GM18520 (cell line): ENCODE measurements around the gene HMGCS2.

Source experiments
- ATAC-seq: cut with Tn5 transposase; IDR thresholded peaks from one replicate; pipeline ENCODE4 v1.9.1; 2021; ENCODE audit not compliant: unreplicated experiment

HMGCS2 gene

DNA sequence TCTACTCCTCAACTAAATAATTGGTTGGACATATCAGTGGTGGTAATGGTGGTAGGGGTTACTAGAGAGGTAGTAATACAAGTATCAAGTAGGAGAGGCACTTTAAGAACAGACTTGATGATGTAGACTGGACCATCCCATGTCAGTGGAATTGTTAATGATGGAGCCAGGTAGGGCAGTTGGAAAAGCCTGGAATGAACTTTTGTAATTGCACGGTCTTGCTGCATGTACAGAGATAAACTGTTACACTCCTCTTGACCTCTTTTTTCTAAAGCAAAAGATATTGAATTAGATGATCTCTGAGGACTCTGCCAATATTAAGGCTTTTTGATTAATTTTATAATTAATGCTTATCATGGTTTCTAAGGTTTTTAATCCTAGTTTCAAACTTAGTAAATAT lies 5.8 kb downstream of the HMGCS2 start:
- no peak for ATAC-seq

- no peak for ATAC-seq
These were observed 6.3 kb downstream of the HMGCS2 start for GRCh38 chr1:119762409-119762808.

- ATAC-seq: no peak
These were observed 10.1 kb downstream of the HMGCS2 start for GRCh38 chr1:119758584-119758983.

DNA sequence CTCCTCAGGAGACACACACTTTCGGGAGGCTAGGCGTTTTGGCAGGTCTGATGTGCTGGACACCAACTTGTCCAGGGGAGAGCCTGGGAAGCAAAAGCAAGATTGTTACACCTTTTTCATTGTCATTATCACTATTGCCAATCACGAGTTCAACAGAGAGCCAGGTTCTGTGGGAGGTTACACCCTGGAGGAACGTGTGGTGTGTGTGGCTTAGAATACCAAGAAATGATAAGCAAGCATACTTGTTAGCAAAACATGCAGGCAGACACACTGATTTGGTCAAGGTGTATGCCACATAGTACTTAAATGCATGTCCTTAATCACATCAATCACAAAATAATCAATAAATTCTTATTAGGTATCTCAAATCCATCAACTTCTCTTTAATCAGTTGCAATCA lies 16.1 kb downstream of the HMGCS2 start:
- ATAC-seq: no peak

GRCh38 chr1:119748040-119748439 lies 20.7 kb downstream of the HMGCS2 start:
- ATAC-seq: no peak

DNA sequence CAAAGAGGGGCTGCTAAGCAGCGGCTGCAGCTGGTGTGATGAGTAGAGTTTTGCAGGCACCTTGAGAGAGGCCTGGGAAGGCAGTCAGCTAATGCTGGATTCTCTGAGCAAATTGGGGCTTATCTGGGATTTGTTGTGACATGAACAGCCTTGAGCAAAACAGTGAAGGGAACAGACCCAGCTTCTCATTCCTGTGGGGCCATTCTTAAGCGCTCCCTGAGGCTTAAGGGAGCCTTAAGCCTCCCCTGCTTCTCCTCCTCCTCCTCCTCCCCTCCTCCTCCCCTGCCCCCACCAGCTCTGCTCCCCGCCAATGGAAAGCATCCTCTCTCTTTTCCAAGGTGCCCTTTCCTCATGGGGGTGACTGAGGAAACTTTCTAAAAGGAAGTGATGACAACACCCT lies 21.3 kb downstream of the HMGCS2 start:
- ATAC-seq: no peak

- no peak for ATAC-seq
These were observed 23.7 kb downstream of the HMGCS2 start for GRCh38 chr1:119745034-119745433.

DNA sequence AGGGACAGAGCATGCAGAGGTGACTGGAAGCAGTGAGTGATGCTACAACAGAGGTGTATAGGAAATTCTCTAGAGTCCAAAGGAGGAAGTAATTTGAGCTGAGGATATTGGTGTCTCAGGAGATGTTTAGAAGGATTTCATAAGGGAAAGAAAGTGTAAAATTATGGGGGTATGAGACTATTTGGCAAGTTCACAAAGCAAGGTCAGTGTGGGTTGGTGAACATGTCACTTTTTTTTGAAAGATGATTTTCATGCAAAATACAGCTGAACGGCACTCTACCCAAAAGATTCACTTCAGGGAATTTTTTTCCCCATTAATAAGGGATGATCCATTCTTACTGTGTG lies 24.1 kb downstream of the HMGCS2 start:
- ATAC-seq: no peak

DNA sequence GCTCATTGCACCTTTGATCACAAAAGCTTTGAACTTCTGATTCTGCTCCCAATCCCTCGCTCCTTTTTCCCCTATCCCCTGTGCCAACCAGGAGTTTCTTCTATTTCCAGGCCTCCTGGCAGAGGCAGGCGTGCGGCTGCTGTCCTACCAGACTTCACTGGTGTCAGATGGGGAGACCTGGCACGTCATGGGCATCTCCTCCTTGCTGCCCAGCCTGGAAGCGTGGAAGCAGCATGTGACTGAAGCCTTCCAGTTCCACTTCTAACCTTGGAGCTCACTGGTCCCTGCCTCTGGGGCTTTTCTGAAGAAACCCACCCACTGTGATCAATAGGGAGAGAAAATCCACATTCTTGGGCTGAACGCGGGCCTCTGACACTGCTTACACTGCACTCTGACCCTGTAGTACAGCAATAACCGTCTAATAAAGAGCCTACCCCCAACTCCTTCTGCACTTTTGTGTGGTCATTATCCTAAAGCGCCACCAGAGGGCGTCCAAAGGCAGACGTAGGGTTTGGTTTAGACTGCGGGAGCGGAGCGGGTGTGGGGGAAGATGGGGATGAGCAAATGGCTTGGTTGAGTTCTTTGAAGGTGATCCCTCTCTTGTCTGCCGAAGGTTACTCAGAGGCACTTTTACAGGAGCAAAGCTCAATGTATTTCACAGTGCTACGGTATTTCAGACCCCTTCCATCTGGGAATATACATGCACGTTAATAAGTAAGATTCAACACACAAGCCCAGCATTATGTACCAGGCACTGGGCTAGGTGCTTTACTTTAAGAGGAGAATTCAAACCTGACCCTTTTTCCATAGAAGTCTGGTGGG lies 24.7 kb downstream of the HMGCS2 start:
- ATAC-seq: no peak

DNA sequence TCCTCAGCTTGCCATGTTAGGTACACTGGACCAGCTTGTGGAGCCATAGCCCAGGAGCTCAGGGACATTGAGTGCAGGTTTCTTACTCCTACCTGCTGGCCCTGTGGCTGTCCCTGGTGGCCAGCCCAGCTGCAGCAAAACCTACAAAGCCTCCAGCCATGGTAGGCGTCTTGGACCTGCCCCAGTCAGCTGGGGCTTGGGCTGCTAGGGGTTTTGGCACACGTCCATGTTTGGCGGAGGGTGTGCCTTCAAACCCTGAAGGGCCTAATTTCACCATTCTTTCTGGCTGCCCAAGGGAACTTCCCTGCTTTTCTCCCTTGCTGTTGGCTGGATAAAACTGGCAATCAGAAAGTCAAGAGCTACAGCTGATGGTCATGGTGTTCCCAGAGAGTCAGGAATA lies 25.4 kb downstream of the HMGCS2 start:
- no peak for ATAC-seq

GRCh38 chr1:119742677-119743076 lies 26.0 kb downstream of the HMGCS2 start:
- ATAC-seq: no peak

DNA sequence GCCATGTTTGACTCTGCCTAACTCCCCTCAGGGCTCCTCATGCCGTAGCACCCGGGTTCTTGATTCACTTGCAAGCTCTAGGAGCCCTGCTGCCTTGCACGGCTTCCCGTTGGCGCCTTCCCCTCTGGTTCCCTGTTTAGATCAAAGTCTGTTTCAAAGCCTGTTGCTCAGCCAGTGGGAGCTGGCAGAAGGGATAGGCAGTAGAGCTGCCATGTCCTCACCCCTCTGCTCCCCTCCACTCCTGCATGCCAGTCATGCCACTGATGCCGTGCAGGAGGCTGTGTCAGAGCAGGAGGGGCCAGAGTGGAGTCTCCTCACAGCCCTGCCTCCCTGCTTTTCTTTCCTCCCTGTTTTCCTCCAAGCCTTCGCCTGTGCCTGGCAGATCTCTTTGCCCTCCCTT lies 26.5 kb downstream of the HMGCS2 start:
- no peak for ATAC-seq

DNA sequence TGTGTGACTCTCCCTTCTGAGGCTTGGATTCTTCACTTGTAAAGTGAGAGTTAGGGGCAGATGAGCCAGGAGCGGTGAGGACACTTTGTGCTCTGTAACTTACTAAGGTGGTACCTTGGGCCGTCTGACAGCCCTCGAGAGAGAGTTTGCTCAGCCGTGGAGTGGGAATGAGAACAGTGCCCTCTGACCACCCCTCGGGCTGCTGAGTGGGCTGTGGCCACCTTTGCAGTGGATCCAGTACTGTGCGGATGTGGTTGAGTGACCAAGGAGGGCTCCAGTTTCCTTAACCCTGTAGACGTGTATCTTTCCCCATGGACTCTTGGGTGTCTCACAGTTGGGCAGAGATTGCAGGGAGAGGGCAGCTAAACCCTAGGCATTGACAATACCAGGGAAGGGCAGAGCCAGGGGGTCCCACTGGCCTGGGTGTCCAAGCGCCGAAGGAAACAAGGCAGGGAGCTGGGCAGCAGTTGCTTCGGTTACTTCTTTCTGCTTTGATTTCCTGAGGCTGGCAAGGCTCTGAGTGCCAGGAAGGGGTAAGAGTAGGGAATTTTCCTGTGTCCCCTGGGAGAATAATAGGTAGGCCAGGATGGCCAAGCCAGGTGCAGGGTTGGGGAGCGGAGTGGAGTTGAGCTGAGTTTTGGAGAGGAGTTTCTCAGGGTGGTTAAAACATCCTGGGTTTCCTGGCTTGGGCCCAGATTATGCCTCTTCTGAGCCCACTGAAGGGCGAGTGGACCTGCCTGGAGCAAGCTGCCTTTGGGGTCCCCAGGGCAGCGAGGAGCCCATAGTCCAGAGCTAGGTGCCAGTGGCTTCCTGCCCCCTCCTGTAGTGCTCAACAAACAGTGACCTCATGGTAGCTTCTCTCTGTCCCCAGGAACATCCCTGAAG lies 27.6 kb downstream of the HMGCS2 start:
- no peak for ATAC-seq

DNA sequence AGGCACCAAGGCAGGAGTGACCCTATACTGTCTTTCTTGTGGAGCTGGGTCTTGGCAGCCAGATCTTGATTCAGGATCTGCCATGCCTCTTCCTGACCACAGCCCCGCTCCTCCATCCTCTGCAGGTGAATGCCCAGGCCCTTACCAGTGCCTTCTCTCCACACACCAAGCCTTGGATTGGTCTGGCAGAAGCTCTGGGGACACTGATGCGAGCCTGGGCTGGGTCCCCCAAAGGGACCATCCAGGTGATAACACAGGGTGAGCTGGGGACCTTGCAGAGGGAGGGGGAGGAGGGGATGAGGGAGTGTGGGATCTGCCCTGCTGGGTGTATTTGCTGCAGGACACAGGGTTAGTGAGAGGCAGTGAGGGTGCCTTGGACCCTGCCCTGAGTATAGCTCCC lies 28.4 kb downstream of the HMGCS2 start:
- ATAC-seq: no peak

- ATAC-seq: no peak
These were observed 29.6 kb downstream of the HMGCS2 start for GRCh38 chr1:119739150-119739549.

DNA sequence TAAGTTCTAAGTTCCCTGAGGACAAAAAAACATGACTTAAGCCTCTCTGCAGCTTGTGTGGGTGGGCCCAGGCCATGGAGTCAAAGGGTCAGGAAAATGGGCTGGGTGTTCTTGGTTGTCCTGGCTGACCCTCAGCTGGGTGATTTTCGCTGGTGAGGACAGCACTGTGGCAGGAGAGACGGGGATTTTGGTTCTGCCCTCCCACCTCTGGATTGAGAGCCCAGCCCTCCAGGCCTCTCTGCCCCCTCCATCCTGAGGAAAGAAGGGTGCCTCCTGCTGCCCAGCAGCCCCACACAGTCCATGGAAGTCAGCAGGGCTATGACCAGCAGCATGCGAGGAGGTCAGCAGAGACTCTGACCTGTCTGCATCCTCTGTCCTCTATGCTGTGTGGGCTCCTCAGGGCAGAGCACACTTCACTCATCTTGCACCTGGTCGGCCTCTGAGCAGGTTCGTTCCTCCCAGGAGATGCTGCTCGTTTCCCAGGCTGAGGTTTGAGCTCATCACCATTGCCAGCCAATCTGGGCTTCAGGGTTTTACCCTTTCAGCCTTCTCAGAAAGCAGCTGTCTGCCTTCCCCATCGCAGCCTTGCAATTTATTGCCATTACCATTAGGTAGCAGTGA lies 30.5 kb downstream of the HMGCS2 start:
- no peak for ATAC-seq

DNA sequence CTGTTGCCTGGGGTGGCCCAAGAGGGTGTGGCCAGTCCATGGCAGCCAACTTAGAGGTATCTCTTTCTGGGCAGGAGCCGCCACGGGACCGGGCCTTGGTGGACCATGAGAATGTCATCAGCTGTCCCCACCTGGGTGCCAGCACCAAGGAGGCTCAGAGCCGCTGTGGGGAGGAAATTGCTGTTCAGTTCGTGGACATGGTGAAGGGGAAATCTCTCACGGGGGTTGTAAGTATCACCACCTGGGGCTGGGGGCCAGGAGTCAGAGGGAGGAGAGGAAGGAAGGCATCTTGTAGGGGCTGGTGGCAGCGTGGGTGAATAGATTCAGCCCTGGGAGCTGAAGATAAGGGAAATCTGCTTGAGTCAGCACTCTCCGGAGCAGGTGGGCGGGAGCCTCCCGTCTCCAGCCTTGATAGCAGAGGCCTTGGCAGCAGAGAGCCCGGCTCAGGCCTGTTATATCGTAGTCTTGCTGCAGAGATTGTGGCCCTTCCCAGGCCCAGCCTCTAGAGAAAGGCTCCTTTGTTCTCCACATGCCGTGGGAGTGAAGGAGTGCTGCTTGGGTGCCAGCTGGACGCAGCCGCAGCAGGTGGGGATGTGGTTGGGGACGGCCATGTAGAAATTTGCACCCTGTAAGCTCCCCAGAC lies 31.5 kb downstream of the HMGCS2 start:
- ATAC-seq: no peak

GRCh38 chr1:119736649-119737039 lies 32.1 kb downstream of the HMGCS2 start:
- ATAC-seq: no peak

- ATAC-seq: no peak
These were observed 33.5 kb downstream of the HMGCS2 start for GRCh38 chr1:119735217-119735616.

- no peak for ATAC-seq
These were observed 35.0 kb downstream of the HMGCS2 start for GRCh38 chr1:119733754-119734153.

DNA sequence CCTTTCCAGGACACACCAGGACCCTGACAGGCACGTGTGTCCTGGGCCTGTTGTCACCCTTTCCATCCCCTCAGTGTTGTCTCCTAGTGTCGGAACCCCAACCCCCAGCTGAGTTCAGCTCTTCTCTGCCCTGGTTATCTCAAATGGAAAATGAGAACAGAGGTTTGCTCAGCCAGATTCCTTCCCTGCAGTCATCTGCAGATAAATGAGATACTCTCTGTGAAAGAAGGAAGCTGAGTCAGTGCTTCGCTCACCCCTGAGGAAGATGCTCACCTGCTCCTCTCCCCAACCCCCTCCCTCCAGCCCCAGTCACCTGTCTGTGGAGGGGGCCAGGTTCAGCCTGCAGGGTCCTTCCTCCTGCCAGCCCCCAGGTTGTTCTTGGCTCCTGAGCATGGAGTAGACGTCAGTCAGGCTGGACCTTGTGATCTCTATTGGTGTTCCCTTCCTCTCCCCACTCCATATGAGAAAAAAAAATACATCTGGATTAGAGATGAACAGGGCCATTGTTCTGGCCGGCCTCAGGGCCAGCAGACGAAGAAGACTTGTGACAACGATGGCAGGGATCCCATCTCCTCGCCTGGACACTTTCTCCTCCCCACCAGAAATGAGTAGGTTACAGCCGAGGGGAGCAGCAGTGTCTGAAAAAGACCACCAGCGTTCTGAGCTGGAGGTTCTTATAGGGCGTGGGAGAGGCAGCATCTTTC lies 36.1 kb downstream of the HMGCS2 start:
- no peak for ATAC-seq
